Measurements from ENCODE around the gene RHBDL3. TPM values are rescaled to one million over a fixed set of nuclear protein-coding genes. Genes with fewer than 3 reads are reported as not detected.

Gene RHBDL3
- total and polyA plus RNA-seq, 2 of the 8 experiments (the other 6 are each of a cell fraction or from before 2014, with no cell fraction given): 9.6 to 12.2 TPM

DNA sequence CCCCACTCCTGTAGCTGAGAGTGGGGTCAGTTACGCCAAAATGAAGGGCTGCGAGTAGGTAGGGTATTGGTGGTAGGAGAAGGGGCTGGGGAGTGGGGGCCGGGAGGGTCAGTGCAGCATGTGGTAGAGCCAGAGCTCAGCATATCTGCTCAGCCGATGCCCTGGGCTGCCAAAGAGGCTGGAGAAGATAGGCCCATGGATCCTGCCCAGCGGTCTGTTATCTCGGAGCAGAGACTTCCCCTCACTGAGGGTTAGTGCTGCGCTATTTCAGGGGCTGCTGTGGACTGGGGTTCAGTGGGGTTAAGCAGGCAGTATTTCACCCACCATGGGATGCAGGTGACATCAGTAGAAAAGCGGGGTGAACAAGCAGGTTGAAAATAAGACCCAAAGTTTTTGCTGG is 19.7 kb downstream of the RHBDL3 start:
- no peak overlapping the region for H4K5ac ChIP-seq (ENCODE audit: insufficient read length, low read depth, low read length)
- no peak overlapping the region for H2AK5ac ChIP-seq (ENCODE audit: low read depth, low read length)
- no peak overlapping the region for H3K14ac ChIP-seq (ENCODE audit: insufficient read length)
- DNase-seq (ENCODE audit: low read depth in 1 of 2, low spot score in 2 of 2): no peak
- no peak overlapping the region for H2BK120ac ChIP-seq (replicated peaks; ENCODE audit: low read depth, low read length)
- no peaks in the 10 kb centered on the region for H3K79me2 ChIP-seq (ENCODE audit: control insufficient read depth in 1 of 2, insufficient read depth in 2 of 2, low read length in 2 of 2)
- no peaks in the 10 kb centered on the region; a peak in 1 of 7 replicates for H3K27me3 ChIP-seq (replicated peaks in 1 of 4; ENCODE audit: control insufficient read depth in 3 of 4, extremely low read depth in 1 of 4, insufficient read depth in 3 of 4, low read length in 3 of 4)
- H2BK12ac ChIP-seq (ENCODE audit: low read depth, low read length): peak overlapping the region; percentile 62; the same call in 1 of the 2 replicates
- peaks cover 9 to 40% (median 33%) of the 10 kb centered on the region in 4 experiments for H3K4me1 ChIP-seq (replicated peaks in 1 of 4; ENCODE audit: control insufficient read depth in 3 of 4, insufficient read depth in 4 of 4, low read length in 3 of 4)
- no peak for FAIRE-seq
- H3K27ac ChIP-seq (ENCODE audit: low read depth, low read length): no peak overlapping the region
- no peak overlapping the region for H3K23ac ChIP-seq (ENCODE audit: insufficient read length)
- no peak overlapping the region for H4K8ac ChIP-seq (ENCODE audit: extremely low read depth, insufficient read depth, low read length)
- CTCF ChIA-PET (ENCODE audit: partially characterized antibody): interaction anchor here (0.5 to 3.9 kb wide), 6 partner anchors 8 to 373 kb away, joined by 3 to 32 read pairs (median 9); no protein-coding TSS in a partner anchor
- H3K23me2 ChIP-seq (ENCODE audit: low read depth, low read length): 0 out of 2 replicates have a peak, but pooled peaks cover 3% of the 10 kb centered on the region
- H3K4me3 ChIP-seq (ENCODE audit: extremely low read depth in 1 of 4, insufficient read depth in 2 of 4, low read depth in 3 of 4, low read length in 4 of 4): no peak overlapping the region
- no peak overlapping the region for H2AFZ ChIP-seq (ENCODE audit: low read length)
- H2BK20ac ChIP-seq (ENCODE audit: low read length): 0 out of 2 replicates have a peak overlapping the region, but pooled peaks have one; percentile 73
- no peak overlapping the region for H3K18ac ChIP-seq (ENCODE audit: extremely low read depth, low read length)
- no peak overlapping the region for H3K56ac ChIP-seq (replicated peaks; ENCODE audit: insufficient read length, low read depth, low read length)
- no peaks in the 10 kb centered on the region for H4K20me1 ChIP-seq (replicated peaks in 1 of 2; ENCODE audit: control insufficient read depth in 1 of 2, insufficient read depth in 2 of 2, low read length in 2 of 2)
- H3K79me1 ChIP-seq (ENCODE audit: low read depth, low read length): no peaks in the 10 kb centered on the region
- POLR2A ChIA-PET (ENCODE audit: partially characterized antibody): interaction anchor here (0.8 to 1.1 kb wide), 2 partner anchors 19 to 21 kb away, joined by 3 read pairs; no protein-coding TSS in a partner anchor
- no peak overlapping the region for H4K91ac ChIP-seq (replicated peaks; ENCODE audit: insufficient read length, low read length)
- H3K9me3 ChIP-seq (ENCODE audit: insufficient read depth in 2 of 2, low read depth in 1 of 2, low read length in 1 of 2): no peaks in the 10 kb centered on the region
- H3K4ac ChIP-seq (replicated peaks; ENCODE audit: insufficient read length, low read depth, low read length): no peak overlapping the region
- no peak overlapping the region for H2BK15ac ChIP-seq (ENCODE audit: low read length)
- no peak overlapping the region for H3K9ac ChIP-seq (replicated peaks in 1 of 4; ENCODE audit: extremely low read depth in 1 of 4, low read depth in 3 of 4, low read length in 3 of 4)
- no peaks in the 10 kb centered on the region for H3K36me3 ChIP-seq (ENCODE audit: control insufficient read depth in 2 of 4, insufficient read depth in 4 of 4, low read length in 3 of 4)
- no peak overlapping the region for H2BK5ac ChIP-seq (ENCODE audit: low read depth, low read length)
- 90% methylated on average over 8 of the region's 8 CpGs; no CpG with 5 or more reads in 1 of the 2 experiments for WGBS, 2 experiments (ENCODE audit: extremely low coverage in 1 of 2, insufficient coverage in 1 of 2, insufficient read length in 1 of 2, insufficient replicate concordance in 2 of 2, low coverage in 1 of 2, low lambda C conversion rate in 2 of 2, missing lambda C conversion rate in 1 of 2)
- no peak overlapping the region for H3K4me2 ChIP-seq (ENCODE audit: insufficient read depth in 1 of 2, low read depth in 2 of 2, low read length in 2 of 2)
- TF ChIP-seq EZH2 (IDR thresholded peaks at IDR 0.05; ENCODE audit: low read depth, low read length, severe bottlenecking) (no peak), SAP30 (IDR thresholded peaks at IDR 0.05; ENCODE audit: insufficient read depth, insufficient replicate concordance, low read length) (no peak), POU5F1 (IDR thresholded peaks at IDR 0.05; ENCODE audit: low read depth, low read length) (no peak), SRF (IDR thresholded peaks at IDR 0.05; ENCODE audit: low read depth, low read length) (no peak), FOSL1 (IDR thresholded peaks at IDR 0.05; ENCODE audit: insufficient read depth, low read depth, low read length) (no peak), JUND (IDR thresholded peaks at IDR 0.05; ENCODE audit: low read length) (no peak), SP1 (IDR thresholded peaks at IDR 0.05; ENCODE audit: low read depth, low read length) (no peak), MAFK (IDR thresholded peaks at IDR 0.05; ENCODE audit: low read depth, low read length) (no peak)
- TF ChIP-seq, protein P1, sequence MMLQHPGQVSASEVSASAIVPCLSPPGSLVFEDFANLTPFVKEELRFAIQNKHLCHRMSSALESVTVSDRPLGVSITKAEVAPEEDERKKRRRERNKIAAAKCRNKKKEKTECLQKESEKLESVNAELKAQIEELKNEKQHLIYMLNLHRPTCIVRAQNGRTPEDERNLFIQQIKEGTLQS (IDR thresholded peaks at IDR 0.05; ENCODE audit: insufficient read depth, low read depth, low read length): no peak
